Trophoblast cell (in vitro differentiated cells and primary cell): ENCODE data around the gene TARBP1.

ENCODE experiments used
- DNase-seq, 2 donors: peaks; one replicate each; pipeline ENCODE4 v3.0.0-alpha.2; 2016
- H2AFZ ChIP-seq: 2 replicates; pipeline ENCODE4 v1.6.1; 2013; ENCODE audit warnings: low read length, moderate library complexity, mild to moderate bottlenecking; ENCODE audit not compliant: insufficient read depth, poor library complexity
- H2AK5ac ChIP-seq: 2 replicates; pipeline ENCODE4 v1.6.1; 2013; ENCODE audit warnings: mild to moderate bottlenecking, low read length
- H2BK120ac ChIP-seq: 2 replicates; pipeline ENCODE4 v1.6.1; 2013; ENCODE audit warnings: low read length, mild to moderate bottlenecking, moderate library complexity; ENCODE audit not compliant: insufficient read depth, poor library complexity
- H2BK12ac ChIP-seq: 2 replicates; pipeline ENCODE4 v1.6.1; 2013; ENCODE audit warnings: mild to moderate bottlenecking, low read length, moderate library complexity
- H2BK5ac ChIP-seq: 2 replicates; pipeline ENCODE4 v1.6.1; 2013; ENCODE audit warnings: low read length, low read depth, moderate library complexity, mild to moderate bottlenecking; ENCODE audit not compliant: poor library complexity
- H3K14ac ChIP-seq: 2 replicates; pipeline ENCODE4 v1.6.1; 2013; ENCODE audit warnings: mild to moderate bottlenecking, low read length
- H3K18ac ChIP-seq: 2 replicates; pipeline ENCODE4 v1.6.1; 2013; ENCODE audit warnings: mild to moderate bottlenecking, low read length
- H3K23ac ChIP-seq: 2 replicates; pipeline ENCODE4 v1.6.1; 2013; ENCODE audit warnings: low read length
- H3K27ac ChIP-seq: 2 replicates; pipeline ENCODE4 v1.5.1; 2013; ENCODE audit warnings: low read depth, mild to moderate bottlenecking, inconsistent platforms, low read length, moderate library complexity
- H3K27me3 ChIP-seq: 2 replicates; pipeline ENCODE4 v1.6.1; 2013; ENCODE audit warnings: inconsistent platforms, mild to moderate bottlenecking, low read length, moderate library complexity; ENCODE audit not compliant: insufficient read depth
- H3K36me3 ChIP-seq, 2 experiments: 1 replicate in 1 of 2; 2 replicates in 1 of 2; pipeline ENCODE4 v1.6.1; 2013; ENCODE audit warnings: low read length in 2 of 2, mild to moderate bottlenecking in 2 of 2, moderate library complexity in 1 of 2; ENCODE audit not compliant: insufficient read depth in 2 of 2, control insufficient read depth in 1 of 2
- H3K4ac ChIP-seq: 2 replicates; pipeline ENCODE4 v1.6.1; 2013; ENCODE audit warnings: low read depth, mild to moderate bottlenecking, low read length, moderate library complexity
- H3K4me1 ChIP-seq, 2 experiments: 1 replicate in 1 of 2; 2 replicates in 1 of 2; pipeline ENCODE4 v1.6.1; 2013; ENCODE audit warnings: low read length in 2 of 2, mild to moderate bottlenecking in 2 of 2, moderate library complexity in 1 of 2; ENCODE audit not compliant: insufficient read depth in 2 of 2, control insufficient read depth in 1 of 2
- H3K4me2 ChIP-seq: 2 replicates; pipeline ENCODE4 v1.6.1; 2013; ENCODE audit warnings: inconsistent platforms, mild to moderate bottlenecking, low read length, moderate library complexity
- H3K4me3 ChIP-seq: 2 replicates; pipeline ENCODE4 v1.5.1; 2013; ENCODE audit warnings: mild to moderate bottlenecking, low read depth, low read length, inconsistent platforms
- H3K79me1 ChIP-seq: one replicate; pipeline ENCODE4 v1.6.1; 2013; ENCODE audit warnings: low read length
- H3K79me2 ChIP-seq: 2 replicates; pipeline ENCODE4 v1.6.1; 2013; ENCODE audit warnings: low read length, mild to moderate bottlenecking; ENCODE audit not compliant: control insufficient read depth, insufficient read depth, poor library complexity
- H3K9ac ChIP-seq: 2 replicates; pipeline ENCODE4 v1.6.1; 2013; ENCODE audit warnings: mild to moderate bottlenecking, low read length
- H3K9me3 ChIP-seq: 2 replicates; pipeline ENCODE4 v1.6.1; 2013; ENCODE audit warnings: low read depth, mild to moderate bottlenecking, control low read depth, inconsistent platforms, low read length; ENCODE audit not compliant: insufficient read depth
- H4K12ac ChIP-seq: 2 replicates; pipeline ENCODE4 v1.6.1; 2013; ENCODE audit warnings: low read depth, mild to moderate bottlenecking, low read length, moderate library complexity
- H4K8ac ChIP-seq: 2 replicates; pipeline ENCODE4 v1.6.1; 2013; ENCODE audit warnings: low read depth, mild to moderate bottlenecking, low read length, moderate library complexity
- H4K91ac ChIP-seq: one replicate; pipeline ENCODE4 v1.6.1; 2013; ENCODE audit warnings: low read depth, mild to moderate bottlenecking, low read length, moderate library complexity
- WGBS: extraction: QIAGEN DNeasy Blood & Tissue Kit; methylation state at CpG from one replicate; pipeline ENCODE4 v1.1.7; 2013; ENCODE audit warnings: missing lambda C conversion rate; ENCODE audit not compliant: insufficient read length, insufficient coverage; ENCODE audit errors: extremely low coverage; 5-methylcytosine and 5-hydroxymethylcytosine counted together

TARBP1 gene

GRCh38 chr1:234345237-234345636 lies 133.7 kb downstream of the TARBP1 start:
- no peak overlapping the region for H2BK12ac ChIP-seq
- no CpG with 5 or more reads among the region's 1 CpG for WGBS
- no peaks in the 10 kb centered on the region for H3K79me2 ChIP-seq
- H3K9me3 ChIP-seq, result peaks cover 4% of the 10 kb centered on the region
- no peak overlapping the region for H2AK5ac ChIP-seq
- no peak overlapping the region for H4K12ac ChIP-seq
- no peak overlapping the region for H3K14ac ChIP-seq
- no peaks in the 10 kb centered on the region for H3K4me1 ChIP-seq
- no peak overlapping the region for H2AFZ ChIP-seq
- H3K4me3 ChIP-seq, result no peak overlapping the region
- no peak overlapping the region for H4K8ac ChIP-seq
- no peak overlapping the region for H2BK5ac ChIP-seq
- no peak overlapping the region for H3K4ac ChIP-seq
- no peak for DNase-seq
- no peak overlapping the region for H3K9ac ChIP-seq
- H3K79me1 ChIP-seq, result no peaks in the 10 kb centered on the region
- H3K23ac ChIP-seq, result no peak overlapping the region
- no peaks in the 10 kb centered on the region for H3K36me3 ChIP-seq
- no peak overlapping the region for H3K4me2 ChIP-seq
- no peak overlapping the region for H2BK120ac ChIP-seq
- H3K18ac ChIP-seq, result no peak overlapping the region
- H4K91ac ChIP-seq, result no peak overlapping the region
- H3K27me3 ChIP-seq, result no peaks in the 10 kb centered on the region
- H3K27ac ChIP-seq, result no peak overlapping the region

GRCh38 chr1:234342774-234343173 lies 136.2 kb downstream of the TARBP1 start:
- no peak overlapping the region for H4K12ac ChIP-seq
- no peak overlapping the region for H4K8ac ChIP-seq
- H3K14ac ChIP-seq, result no peak overlapping the region
- no peak overlapping the region for H3K18ac ChIP-seq
- H3K4me1 ChIP-seq, result no peaks in the 10 kb centered on the region
- no peak overlapping the region for H3K9ac ChIP-seq
- no peak overlapping the region for H3K23ac ChIP-seq
- H4K91ac ChIP-seq, result no peak overlapping the region
- no peaks in the 10 kb centered on the region for H3K27me3 ChIP-seq
- H3K79me2 ChIP-seq, result no peaks in the 10 kb centered on the region
- no peaks in the 10 kb centered on the region for H3K36me3 ChIP-seq
- H3K4ac ChIP-seq, result no peak overlapping the region
- H2BK12ac ChIP-seq, result no peak overlapping the region
- H2BK120ac ChIP-seq, result no peak overlapping the region
- no peak overlapping the region for H2AK5ac ChIP-seq
- H3K27ac ChIP-seq, result no peak overlapping the region
- no peak overlapping the region for H3K4me2 ChIP-seq
- H3K79me1 ChIP-seq, result no peaks in the 10 kb centered on the region
- DNase-seq, result no peak
- WGBS, result no CpG with 5 or more reads among the region's 5 CpGs
- no peak overlapping the region for H2BK5ac ChIP-seq
- no peak overlapping the region for H2AFZ ChIP-seq
- H3K4me3 ChIP-seq, result no peak overlapping the region
- H3K9me3 ChIP-seq, result peaks cover 2% of the 10 kb centered on the region
